Activated CD4-positive, CD25-positive, alpha-beta regulatory T cell treated with anti-CD3 and anti-CD28 coated beads, Interleukin-2, amount 50 U/mL, for 16 hours (primary cell): ENCODE measurements around the gene PPP1R16B.
"Not testable (repeated sequence)": the region's sequence is repeated elsewhere in the genome, so short reads cannot be mapped to it uniquely, and the experiment has no call there.

Experiments
- DNase-seq: peaks from one replicate; pipeline ENCODE4 v3.0.0-alpha.2; 2020; ENCODE audit warnings: low read depth, low spot score

Gene PPP1R16B

DNA sequence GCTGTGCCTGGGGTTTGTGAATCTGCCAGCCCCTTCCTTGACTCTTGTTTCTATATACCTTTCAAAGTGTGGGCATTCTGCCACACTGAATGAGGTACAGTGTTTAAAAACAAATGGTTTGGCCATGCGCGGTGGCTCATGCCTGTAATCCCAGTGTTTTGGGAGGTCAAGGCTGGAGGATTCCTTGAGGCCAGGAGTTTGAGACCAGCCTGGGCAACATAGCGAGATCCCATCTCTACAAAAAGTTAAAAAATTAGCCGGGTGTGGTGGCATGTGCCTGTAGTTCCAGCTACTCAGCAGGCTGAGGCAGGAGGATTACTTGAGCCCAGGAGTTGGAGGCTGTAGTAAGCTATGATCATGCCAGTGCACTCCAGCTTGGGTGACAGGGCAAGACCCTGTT, 126.5 kb downstream of the PPP1R16B start:
- no peak for DNase-seq

DNA sequence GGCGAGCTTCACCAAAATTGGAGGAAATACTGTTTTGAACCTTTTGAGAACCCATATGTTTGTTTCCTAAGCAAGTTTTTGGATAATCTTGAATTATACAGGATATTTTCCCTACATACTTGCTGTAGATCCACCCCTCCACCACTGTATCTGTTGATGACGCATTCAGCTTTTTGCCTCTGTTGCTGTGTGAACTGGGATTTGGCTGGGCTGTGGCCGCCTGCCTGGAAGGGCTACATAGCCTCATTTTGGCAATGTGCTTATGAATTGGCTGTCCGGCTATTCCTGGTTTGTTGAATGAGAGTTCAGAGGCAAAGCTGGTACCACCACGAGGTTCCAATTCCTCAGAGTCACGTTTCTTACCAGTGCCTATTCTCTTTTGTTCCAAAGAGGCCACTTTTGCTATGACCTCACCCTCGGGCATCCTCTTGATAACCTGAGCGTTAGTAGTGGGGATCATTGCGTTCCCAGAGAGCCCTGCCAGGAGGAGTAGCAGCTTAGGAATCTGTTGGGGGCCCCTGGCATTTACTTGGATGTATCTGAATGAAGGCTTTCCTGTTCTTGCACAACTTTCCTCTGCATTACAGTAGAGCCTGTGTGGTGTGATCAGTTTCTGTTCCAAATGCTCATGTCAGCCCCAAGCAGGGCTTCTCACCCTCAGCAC, 127.1 kb downstream of the PPP1R16B start:
- no peak for DNase-seq

DNA sequence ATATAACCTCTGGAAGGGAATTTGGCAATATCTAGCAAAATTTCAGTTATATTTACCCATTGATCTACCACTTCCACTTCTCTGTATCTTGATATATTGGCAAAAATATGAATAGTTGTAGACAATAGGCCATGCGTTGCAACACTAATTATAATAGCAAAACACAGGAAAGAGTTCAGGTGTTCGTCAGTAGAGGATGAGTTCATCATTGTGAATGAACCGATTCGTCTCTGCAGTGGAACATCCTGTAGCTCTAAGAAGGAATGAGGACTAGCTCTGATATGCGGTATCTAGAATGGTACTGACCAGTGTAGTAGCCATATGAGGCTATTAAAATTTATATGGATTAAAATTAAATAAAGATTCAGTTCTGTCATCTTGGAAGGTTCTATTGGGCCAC, 129.0 kb downstream of the PPP1R16B start:
- no peak for DNase-seq

DNA sequence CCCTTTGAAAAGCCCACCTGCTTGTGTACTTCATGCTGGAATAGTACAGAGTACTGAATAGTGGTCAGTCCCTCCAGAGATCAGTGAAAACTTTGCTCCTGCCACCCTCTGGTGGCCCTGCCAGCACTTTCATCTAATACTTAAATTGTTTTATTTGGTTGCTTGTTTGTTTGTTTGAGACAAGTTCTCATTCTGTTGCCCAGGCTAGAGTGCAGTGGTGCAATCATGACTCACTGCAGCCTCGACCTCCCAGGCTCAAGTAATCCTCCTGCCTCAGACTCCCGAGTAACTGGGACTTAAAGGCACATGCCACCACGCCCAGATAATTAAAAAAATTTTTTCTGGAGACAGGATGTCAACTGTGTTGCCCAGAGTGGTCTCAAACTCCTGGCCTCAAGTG, 129.8 kb downstream of the PPP1R16B start:
- no peak for DNase-seq

DNA sequence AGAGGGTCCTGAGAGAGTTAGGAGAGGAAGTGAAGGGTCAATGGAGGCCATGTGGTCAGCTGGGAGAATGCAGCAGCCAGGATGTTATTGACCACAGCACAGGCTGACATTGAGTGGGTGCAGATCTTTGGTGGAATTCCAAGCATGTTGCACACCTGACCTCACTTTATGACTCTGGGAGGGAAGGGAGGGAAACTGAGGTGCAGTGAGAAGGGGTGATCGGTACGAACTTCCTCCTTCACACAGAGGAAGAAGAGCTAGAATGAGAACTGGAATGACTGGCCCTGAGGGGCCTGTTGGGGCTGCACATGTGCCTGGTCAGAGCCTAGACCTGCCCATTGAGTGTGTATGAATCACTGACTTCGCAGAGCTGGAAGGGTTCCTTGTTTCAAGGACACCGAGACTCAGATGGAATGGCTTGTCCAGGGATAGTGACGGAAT, 130.5 kb downstream of the PPP1R16B start:
- no peak for DNase-seq

DNA sequence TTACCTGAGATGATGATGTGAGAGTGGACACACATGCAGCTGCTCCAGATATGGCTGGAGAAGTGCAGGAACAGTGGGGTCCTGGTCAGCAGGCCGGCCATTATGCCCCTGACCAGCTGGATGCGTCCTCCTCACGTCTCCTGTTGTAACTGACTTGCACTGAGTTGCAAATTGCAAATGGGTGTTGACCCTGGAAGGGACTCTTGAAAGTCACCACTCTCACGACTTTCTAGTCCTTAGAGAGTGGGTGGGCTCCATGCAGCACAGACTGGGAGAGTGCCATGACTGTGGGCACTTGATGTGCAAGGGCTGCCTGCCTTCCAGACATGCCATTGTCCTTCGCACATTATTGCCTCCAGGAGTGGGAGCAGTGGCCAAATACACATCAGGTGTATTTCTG, 131.5 kb downstream of the PPP1R16B start:
- DNase-seq = no peak

DNA sequence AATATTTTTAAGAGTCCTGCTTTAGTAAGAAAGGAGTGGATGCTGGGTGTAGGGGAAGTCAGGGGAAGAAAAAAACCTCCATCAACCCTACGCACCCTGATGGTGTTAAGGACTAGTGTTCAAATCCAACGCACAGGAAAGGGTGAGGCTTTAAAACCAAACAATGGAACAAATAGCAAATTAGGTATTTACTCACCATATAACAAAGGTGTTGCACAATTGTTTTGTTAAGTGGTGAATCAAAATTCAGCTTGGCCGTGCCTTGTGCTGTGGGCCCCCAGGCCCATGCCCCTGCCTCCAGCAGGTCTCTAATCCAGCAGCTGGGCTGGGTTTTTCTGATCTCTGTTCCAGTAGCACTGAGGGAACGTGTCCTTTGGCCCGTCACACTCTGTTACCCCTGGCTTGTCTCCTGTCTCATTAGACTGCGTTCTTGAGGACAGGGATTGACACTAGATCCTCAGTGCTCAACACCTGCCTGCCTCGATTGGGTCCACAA, 132.5 kb downstream of the PPP1R16B start:
- no peak for DNase-seq

DNA sequence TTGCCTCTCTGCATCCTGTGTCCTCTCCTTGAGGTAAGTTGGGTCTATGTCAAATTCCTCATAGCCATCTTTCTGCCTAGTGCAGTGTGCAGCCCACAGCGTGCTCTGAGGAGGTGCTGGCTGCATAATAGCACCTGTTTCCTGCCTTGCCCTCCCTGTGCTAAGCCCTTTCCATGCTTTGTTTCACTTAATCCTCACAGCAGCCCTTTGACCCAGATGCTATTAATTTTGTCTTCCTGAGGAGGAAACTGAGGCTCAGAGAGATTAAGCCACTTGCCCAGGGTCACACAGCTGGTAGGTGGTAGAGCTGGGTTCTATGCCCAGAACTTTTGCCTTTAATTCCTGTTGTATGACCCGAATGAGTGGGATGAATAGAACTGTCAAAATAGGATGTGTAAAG, 134.2 kb downstream of the PPP1R16B start:
- no peak for DNase-seq

DNA sequence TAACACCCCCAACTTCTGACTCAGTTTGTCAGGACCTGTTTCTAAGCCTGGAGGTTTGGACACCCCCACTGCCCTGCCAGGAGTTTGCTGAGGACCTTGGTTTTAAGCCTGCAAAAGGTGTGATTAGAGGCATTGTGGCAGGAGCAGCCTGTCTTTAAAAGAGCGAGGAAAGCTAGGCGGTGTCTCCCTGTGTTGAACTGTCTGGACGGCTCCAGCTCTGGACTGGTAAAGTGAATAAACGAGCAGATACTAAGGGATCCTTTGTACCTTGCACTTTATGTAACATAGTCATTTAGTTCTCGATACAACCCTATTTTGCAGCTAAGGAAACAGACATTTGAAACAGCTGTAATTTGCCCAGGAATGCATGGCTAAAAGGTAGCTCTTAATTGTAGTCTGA, 135.1 kb downstream of the PPP1R16B start:
- no peak for DNase-seq

DNA sequence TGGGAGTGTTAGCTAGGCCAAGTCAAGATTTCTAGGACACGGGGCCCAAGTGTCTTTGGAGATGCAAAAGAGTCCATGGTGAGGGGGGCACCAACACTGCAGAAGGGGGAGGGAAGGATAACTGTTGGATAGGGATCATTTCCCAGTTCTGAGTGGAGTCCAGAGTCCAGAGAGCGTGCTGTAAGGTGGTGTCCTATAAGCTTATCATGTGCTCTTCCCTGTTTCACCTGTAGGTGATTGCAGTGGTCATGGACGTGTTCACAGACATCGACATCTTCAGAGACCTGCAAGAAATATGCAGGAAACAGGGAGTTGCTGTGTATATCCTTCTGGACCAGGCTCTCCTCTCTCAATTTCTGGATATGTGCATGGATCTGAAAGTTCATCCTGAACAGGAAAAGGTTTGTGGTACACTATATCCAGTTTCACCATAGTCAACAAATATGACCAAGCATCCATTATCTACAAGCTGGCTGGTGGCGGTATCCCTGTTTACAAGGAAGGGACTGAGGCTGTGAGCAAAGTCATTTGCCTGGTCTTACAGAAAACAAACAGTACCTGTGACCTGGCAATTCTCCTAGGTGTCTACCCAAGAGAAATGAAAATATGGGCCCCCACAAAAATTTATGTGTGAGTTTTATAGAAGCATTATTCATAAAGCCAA, 136.4 kb downstream of the PPP1R16B start:
- no peak for DNase-seq

DNA sequence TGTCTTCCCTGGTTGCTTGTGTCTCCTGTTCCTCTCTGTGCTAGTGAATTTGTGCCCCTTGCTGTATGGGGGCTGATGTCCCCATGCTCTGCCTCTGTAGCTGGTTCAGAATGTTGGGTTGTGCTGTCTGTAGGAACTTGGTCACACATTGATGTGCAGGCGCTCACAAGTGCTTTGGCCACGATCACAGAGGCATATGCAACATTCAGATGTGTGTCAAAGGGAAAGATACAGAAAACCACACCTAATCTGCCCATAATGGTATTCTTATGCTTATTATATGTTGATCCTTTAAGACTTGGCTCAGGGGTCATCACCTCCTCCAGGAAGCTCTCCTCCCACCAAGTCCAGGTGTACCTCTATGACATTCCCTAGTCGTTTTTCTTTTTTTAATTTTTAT, 139.5 kb downstream of the PPP1R16B start:
- DNase-seq = no peak

DNA sequence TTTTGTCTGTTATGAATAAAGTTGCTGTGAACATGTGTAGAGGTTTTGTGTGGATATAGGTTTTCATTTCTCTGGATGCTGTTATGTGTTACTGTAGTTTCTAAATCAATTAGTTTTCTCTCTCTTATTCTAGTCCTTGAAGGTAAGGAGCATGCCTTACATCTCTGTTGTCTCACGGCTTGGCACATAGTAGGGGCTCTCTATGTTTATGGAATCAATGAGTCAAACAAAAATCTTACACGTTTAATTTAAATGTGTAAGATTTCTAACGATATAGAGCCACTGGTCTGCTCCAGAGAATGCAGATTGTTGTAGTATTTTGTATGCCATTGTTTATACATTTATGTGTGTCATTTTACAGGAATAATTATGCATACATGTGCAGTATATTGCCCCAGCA, 141.3 kb downstream of the PPP1R16B start:
- no peak for DNase-seq

DNA sequence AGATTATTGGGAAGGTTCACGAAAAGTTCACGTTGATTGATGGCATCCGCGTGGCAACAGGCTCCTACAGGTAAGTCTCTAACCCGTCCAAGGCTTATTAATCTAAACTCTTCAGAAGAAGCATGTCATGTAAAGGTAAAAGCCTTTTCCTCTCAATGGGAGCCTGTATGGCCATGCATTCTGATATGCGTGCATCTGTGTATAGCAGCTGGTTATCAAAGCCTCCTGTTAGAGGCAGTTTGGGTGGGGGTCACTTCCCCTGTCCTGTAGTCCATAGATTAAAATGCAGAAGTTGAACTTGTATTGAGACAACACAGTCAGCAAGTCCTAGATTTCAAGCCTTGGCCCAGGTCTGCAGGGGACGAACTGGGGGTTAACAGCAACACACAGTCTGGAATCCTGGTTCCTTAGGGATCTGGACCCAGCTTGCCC, 142.4 kb downstream of the PPP1R16B start:
- no peak for DNase-seq

DNA sequence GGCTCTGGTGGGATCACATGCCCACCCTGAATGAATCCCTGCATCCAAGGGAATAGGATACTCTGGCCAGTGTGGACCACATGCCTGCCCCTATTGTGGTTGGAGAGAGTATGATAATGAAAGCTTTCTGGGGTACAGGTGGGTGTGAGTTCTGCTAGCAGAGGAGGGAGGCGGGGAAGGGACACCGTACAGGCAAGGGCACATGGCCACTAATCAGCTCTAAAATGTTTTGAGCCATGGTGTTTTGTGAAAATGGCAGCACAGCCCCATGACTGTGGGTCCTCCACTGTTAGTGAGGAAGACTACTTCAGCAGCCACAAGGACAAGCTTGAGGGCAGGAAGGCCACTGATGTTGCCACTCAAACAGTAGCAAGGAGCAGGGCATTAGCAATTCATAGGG, 144.8 kb downstream of the PPP1R16B start:
- DNase-seq = no peak

DNA sequence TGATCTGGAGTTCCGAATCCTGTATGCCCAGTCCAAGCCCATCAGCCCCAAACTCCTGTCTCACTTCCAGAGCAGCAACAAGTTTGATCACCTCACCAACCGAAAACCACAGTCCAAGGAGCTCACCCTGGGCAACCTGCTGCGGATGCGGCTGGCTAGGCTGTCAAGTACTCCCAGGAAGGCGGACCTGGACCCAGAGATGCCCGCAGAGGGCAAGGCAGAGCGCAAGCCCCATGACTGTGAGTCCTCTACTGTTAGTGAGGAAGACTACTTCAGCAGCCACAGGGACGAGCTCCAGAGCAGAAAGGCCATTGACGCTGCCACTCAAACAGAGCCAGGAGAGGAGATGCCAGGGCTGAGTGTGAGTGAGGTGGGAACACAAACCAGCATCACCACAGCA, 146.1 kb downstream of the PPP1R16B start:
- no peak for DNase-seq

DNA sequence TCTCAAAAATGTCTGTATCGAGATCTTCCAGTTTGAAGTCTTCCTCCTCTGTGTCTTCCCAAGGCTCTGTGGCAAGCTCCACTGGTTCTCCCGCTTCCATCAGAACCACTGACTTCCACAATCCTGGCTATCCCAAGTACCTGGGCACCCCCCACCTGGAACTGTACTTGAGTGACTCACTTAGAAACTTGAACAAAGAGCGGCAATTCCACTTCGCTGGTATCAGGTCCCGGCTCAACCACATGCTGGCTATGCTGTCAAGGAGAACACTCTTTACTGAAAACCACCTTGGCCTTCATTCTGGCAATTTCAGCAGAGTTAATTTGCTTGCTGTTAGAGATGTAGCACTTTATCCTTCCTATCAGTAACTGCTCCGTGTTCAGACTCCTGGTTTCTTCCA, 146.7 kb downstream of the PPP1R16B start:
- DNase-seq = no peak

DNA sequence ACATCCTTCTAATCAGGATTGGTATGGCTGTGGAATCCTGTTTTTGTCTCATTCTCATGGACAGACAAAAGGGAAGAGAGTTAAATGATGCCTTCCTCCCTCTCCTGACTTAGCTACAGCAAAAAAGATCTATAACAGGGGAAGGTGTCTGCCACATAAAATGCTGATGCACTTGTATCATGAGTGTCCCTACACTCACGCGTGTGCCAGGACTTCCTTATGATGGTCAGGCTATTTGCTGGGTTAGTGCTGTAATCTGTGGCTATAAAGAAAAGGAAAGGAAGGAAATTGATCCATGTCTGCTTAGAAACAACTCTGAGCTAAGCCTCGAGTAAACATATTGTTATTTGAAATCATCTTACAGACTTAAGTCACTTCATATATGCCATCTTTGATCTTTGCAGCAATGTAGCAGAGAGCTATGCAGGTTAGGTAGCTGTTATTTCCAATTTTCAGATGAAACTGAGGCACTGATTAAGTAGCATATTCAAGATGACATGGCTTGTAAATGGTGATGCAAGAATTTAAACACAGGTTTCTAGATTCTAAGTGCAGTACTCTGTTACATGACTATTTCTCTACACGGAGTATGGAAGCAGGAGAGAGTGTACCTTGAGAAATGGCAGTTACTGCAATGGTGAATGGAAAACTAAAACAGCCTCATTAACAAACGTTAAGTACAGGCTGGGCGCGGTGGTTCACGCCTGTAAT, 148.3 kb downstream of the PPP1R16B start:
- no peak for DNase-seq

DNA sequence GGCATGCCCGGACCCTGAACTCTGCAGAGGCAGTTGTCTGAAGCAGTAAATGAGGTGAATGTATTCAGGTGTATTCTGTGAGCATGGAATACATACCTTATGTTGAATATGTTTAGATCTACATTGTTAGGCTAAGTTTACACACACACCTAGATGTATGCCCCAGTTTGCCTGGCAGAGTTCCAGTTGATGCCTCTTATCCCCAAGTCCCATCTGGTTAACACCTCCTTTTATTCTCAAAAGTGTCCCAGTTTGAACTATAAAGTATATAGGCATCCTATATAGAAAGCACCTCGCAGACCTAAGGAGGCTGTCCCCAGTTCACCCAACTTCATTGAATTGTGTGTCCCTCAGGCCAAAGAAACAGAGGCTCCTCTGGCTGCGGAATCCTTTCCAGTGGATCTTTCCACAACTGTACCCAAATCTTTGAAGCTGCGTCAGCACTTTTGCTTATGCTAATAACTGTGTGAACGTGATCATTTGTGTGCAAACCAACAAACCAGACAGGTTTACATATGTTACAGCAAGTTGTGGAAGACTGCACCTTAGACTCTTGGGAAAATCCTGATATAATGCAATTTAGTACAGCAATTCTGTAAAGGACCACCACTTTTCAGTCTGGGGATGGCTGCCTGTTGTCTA, 151.9 kb downstream of the PPP1R16B start:
- no peak for DNase-seq

DNA sequence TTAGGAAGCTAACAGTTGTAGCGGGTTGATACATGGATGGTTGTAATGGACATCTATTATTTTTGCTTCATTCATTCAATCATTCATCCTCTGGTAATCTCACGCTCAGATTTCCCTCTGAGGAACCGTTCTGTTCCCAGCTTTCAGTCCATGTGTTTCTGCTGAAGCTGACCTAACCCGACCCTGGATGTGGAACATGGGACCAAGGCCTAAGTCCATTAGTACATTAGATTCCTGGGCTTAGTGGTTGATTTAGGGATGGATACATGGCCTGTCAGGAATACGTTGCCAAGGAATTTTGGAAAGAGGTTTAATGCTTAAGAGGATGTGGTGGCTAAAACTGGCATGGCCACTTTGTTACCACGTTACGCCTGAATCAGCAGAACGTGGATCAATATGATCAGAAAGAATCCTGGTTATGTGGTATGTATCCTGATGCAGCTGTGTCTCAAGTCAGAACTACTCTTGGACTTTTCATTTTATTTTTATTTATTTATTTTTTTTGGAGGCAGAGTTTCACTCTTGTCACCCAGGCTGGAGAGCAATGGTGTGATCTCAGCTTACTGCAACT, 152.5 kb downstream of the PPP1R16B start:
- DNase-seq = no peak

DNA sequence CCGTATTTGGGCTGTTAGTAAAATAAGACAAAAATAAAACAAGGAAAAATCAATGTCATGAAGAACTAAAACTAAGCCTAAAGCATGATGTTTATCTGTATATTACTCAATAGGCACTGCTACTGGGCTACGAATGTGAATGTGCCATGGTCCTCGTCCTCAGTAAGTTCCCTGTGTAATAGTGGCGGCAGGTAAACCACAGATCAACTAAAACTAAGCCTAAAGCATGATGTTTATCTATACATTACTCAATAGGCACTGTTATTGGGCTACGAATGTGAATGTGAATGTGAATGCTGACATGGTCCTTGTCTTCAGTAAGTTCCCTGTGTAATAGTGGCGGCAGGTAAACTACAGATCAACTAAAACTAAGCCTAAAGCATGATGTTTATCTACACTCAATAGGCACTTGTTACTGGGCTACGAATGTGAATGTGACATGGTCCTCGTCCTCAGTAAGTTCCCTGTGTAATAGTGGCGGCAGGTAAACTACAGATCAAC, 154.7 kb downstream of the PPP1R16B start:
- not testable (repeated sequence) for DNase-seq

DNA sequence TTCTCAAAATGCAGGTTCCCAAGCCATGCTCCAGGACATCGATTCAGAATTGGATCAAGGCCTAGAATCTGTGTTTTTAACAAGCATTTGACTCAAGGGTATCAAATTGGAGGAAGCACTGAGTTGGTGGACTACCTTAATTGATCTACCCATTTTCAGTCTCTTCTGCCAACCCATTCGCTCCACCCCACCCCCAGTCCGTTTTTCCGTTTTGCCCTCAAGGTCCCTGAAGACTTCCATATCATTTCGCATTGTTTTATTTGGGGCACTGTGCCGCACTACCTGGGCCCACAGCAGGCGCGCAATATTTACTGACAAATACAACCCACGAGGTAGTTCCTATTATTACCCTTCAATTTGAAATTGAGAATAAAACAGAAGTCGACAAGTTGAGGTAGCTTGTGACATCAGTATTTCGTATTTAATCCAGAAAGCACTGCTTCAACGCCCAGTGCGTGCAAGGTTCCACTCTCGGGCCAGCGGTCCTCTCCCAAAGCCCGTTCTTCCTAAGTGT, 156.1 kb downstream of the PPP1R16B start:
- no peak for DNase-seq
